ENCODE data around the gene NYAP2. TPM values are rescaled to one million over a fixed set of nuclear protein-coding genes. Genes with fewer than 3 reads are reported as not detected.

NYAP2 gene
- total and polyA plus RNA-seq, 2 donors (not counting 1 experiment from before 2014, with no cell fraction given) = not detected

GRCh38 chr2:225697936-225698335 is 298.4 kb downstream of the NYAP2 start:
- Histone ChIP-seq H3K4me3 (replicated peaks in 1 of 4; ENCODE audit: control extremely low read depth in 1 of 4, insufficient read depth in 1 of 4, low read depth in 3 of 4, low read length in 4 of 4) (no peak overlapping the region), H3K79me2 (ENCODE audit: control insufficient read depth, insufficient read depth, low read length) (no peaks in the 10 kb centered on the region), H3K9ac (ENCODE audit: insufficient read depth, low read length) (no peak overlapping the region), H2AFZ (ENCODE audit: low read length) (peak overlapping the region; percentile 36), H3K4me1 (ENCODE audit: control insufficient read depth, extremely low read depth, insufficient read depth, low read length) (no peaks in the 10 kb centered on the region), H3K36me3 (ENCODE audit: control insufficient read depth, insufficient read depth, low read length) (no peaks in the 10 kb centered on the region), H4K20me1 (ENCODE audit: control insufficient read depth, extremely low read depth, insufficient read depth, low read length) (no peaks in the 10 kb centered on the region), H3K27me3 (ENCODE audit: control insufficient read depth, insufficient read depth, low read length) (no peaks in the 10 kb centered on the region), H3K4me2 (ENCODE audit: extremely low read depth, insufficient read depth, low read length) (no peak overlapping the region), H3K27ac (ENCODE audit: insufficient read depth, low read length) (no peak overlapping the region), H3K9me3 (ENCODE audit: control insufficient read depth, insufficient read depth, low read depth, low read length) (no peaks in the 10 kb centered on the region)
- TF ChIP-seq EZH2 (IDR thresholded peaks at IDR 0.05; ENCODE audit: low read length, missing control alignments) = no peak
- DNase-seq (ENCODE audit: low read depth in 2 of 2) = no peak
